ENCODE results near the gene SART3.

DNA sequence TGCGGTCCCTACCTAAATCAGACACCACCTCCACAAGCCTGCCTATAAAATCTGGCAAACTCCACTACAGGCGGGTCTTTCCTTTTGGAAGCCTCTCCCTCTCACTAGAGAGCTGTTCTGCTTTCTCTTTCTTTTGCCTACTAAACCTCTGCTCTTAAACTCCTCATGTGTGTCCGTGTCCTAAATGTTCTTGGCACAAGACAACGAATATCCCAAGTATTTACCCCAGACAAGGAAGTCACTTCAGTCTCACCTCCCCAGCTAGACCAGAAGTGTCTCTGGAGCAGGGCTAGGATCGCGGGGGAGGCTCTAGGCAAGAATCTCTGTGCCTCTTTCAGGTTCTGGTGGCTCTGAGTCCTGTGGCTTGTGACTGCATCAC is 83.1 kb downstream of the SART3 start:
- TF ChIP-seq, protein P1, sequence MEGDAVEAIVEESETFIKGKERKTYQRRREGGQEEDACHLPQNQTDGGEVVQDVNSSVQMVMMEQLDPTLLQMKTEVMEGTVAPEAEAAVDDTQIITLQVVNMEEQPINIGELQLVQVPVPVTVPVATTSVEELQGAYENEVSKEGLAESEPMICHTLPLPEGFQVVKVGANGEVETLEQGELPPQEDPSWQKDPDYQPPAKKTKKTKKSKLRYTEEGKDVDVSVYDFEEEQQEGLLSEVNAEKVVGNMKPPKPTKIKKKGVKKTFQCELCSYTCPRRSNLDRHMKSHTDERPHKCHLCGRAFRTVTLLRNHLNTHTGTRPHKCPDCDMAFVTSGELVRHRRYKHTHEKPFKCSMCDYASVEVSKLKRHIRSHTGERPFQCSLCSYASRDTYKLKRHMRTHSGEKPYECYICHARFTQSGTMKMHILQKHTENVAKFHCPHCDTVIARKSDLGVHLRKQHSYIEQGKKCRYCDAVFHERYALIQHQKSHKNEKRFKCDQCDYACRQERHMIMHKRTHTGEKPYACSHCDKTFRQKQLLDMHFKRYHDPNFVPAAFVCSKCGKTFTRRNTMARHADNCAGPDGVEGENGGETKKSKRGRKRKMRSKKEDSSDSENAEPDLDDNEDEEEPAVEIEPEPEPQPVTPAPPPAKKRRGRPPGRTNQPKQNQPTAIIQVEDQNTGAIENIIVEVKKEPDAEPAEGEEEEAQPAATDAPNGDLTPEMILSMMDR (IDR thresholded peaks at IDR 0.05) = no peak
- TF ChIP-seq EZH2 (IDR thresholded peaks at IDR 0.05) (no peak), EZH2phosphoT487 (IDR thresholded peaks at IDR 0.05) (no peak)

All from neural progenitor cell (in vitro differentiated cells).